HEK293 (cell line): ENCODE measurements around the gene PGS1.

Experiments used
- CTCF ChIA-PET: fragments of 350-600 bp; formaldehyde crosslinking; extraction: SDS; loops from one replicate; lab custom pipeline; 2021; ENCODE audit warnings: antibody characterized with exemption; lab: Yijun Ruan, JAX
- POLR2A ChIA-PET: fragments of 300-600 bp; formaldehyde crosslinking; extraction: SDS; loops from one replicate; lab custom pipeline; 2020; ENCODE audit warnings: antibody characterized with exemption, inconsistent platforms; lab: Yijun Ruan, JAX
- H3K27ac ChIP-seq: fragments of 200-500 bp; sonication (Bioruptor generic); 2 replicates; pipeline ENCODE4 v1.5.1; 2014; ENCODE audit warnings: low read depth, low read length, control low read depth, inconsistent platforms; ENCODE audit errors: extremely low read depth
- H3K36me3 ChIP-seq, 2 experiments: fragments of 200-500 bp in 1 of 2; sonication (Bioruptor generic) in 1 of 2; 1 replicate in 1 of 2; 2 replicates in 1 of 2; pipeline ENCODE4 v1.5.1; 2014 to 2017; ENCODE audit warnings: inconsistent platforms in 2 of 2, low read length in 2 of 2; ENCODE audit not compliant: control insufficient read depth in 2 of 2, insufficient read depth in 1 of 2
- H3K4me1 ChIP-seq: fragments of 200-500 bp; sonication (Bioruptor generic); 2 replicates; pipeline ENCODE4 v1.5.1; 2014; ENCODE audit warnings: mild to moderate bottlenecking, low read length, inconsistent platforms; ENCODE audit not compliant: control insufficient read depth, insufficient read depth
- H3K4me3 ChIP-seq: 2 replicates; pipeline ENCODE4 v1.5.1; 2011; ENCODE audit warnings: low read depth, mild to moderate bottlenecking, control low read depth, low read length, moderate library complexity
- H3K9me3 ChIP-seq: fragments of 200-500 bp; sonication (Bioruptor generic); 2 replicates; pipeline ENCODE4 v1.5.1; 2014; ENCODE audit warnings: low read depth, low read length, inconsistent platforms; ENCODE audit not compliant: control insufficient read depth, insufficient read depth
- KLF1 ChIP-seq: fragments of 450-650 bp; formaldehyde crosslinking; IDR thresholded peaks from 2 replicates; pipeline ENCODE4 v1.5.1; 2016; ENCODE audit warnings: missing biosample characterization, missing genetic modification characterization
- SP7 ChIP-seq: fragments of 450-650 bp; formaldehyde crosslinking; IDR thresholded peaks from 2 replicates; pipeline ENCODE4 v1.5.1; 2016; ENCODE audit warnings: missing biosample characterization, missing genetic modification characterization
- ZBTB20 ChIP-seq: fragments of 450-650 bp; formaldehyde crosslinking; IDR thresholded peaks from 2 replicates; pipeline ENCODE4 v1.5.1; 2016; ENCODE audit warnings: missing biosample characterization, missing genetic modification characterization
- ZBTB8A ChIP-seq: fragments of 450-650 bp; formaldehyde crosslinking; IDR thresholded peaks from 2 replicates; pipeline ENCODE4 v1.5.1; 2016; ENCODE audit warnings: missing biosample characterization, missing genetic modification characterization
- ZFHX2 ChIP-seq: fragments of 450-650 bp; formaldehyde crosslinking; conservative IDR thresholded peaks from 2 replicates; pipeline ENCODE4 v1.5.1; 2016; ENCODE audit warnings: missing biosample characterization, missing genetic modification characterization
- ZNF10 ChIP-seq: fragments of 450-650 bp; formaldehyde crosslinking; IDR thresholded peaks from 2 replicates; pipeline ENCODE4 v1.5.1; 2017; ENCODE audit warnings: missing biosample characterization, missing genetic modification characterization
- ZNF302 ChIP-seq: fragments of 450-650 bp; formaldehyde crosslinking; IDR thresholded peaks from 2 replicates; pipeline ENCODE4 v1.5.1; 2016; ENCODE audit warnings: missing biosample characterization, missing genetic modification characterization, low read depth
- ZNF426 ChIP-seq: fragments of 450-650 bp; formaldehyde crosslinking; IDR thresholded peaks from 2 replicates; pipeline ENCODE4 v1.5.1; 2017; ENCODE audit warnings: missing biosample characterization, missing genetic modification characterization, mild to moderate bottlenecking, inconsistent platforms, moderate library complexity
- ZNF560 ChIP-seq: fragments of 450-650 bp; formaldehyde crosslinking; IDR thresholded peaks from 2 replicates; pipeline ENCODE4 v1.5.1; 2017; ENCODE audit warnings: missing biosample characterization, missing genetic modification characterization, borderline replicate concordance
- TF ChIP-seq, protein P1 (sequence below): fragments of 450-650 bp; formaldehyde crosslinking; IDR thresholded peaks from 2 replicates; pipeline ENCODE4 v1.5.1; 2016; ENCODE audit warnings: missing biosample characterization, missing genetic modification characterization
- TF ChIP-seq, protein P2 (sequence below): fragments of 450-650 bp; formaldehyde crosslinking; IDR thresholded peaks from 2 replicates; pipeline ENCODE4 v1.5.1; 2016; ENCODE audit warnings: missing biosample characterization, missing genetic modification characterization
- TF ChIP-seq, protein P3 (sequence below): fragments of 450-650 bp; formaldehyde crosslinking; optimal IDR thresholded peaks from 2 replicates; pipeline ENCODE3; 2016; ENCODE audit warnings: missing biosample characterization, mild to moderate bottlenecking, missing genetic modification characterization

Gene PGS1

DNA sequence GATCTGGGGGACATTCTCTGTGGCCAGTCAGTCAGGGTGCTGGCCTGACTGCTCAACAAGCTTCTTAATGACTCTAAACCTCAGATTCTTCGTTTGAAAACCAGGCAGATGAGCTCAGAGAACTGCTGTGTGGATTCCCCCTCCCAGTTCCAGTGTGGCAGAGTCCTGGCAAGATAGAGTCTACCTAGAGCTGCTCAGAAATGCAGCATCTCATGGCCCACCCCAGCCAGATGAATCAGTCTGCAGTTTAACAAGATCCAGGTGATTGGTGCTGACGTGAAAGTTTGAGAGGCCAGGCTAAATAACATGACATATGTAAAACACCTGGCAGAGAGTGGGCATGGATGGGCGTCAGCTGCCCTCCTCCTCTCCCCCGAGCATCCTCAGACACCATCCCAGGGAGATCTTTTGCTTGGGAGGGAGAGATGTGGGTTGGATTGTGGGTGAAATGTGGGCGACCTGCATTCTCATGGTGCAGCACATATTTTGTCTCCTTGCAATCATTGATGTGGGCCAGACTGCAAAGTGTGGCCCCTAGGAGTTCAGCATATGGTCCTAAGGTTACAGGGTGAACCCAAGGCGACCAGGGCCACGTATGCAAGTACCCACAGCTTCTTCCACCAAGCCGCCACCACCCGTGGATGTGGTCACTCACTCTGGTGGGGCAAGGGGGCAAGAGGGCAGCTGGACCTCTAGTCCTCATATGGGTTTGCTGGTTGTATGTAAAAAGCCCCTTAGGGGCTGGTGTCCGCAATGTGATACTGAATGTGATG is 38.1 kb upstream of the PGS1 start (continued):
- TF ChIP-seq ZNF302 (tag by site-specific recombination) (no peak), ZFHX2 (tag by site-specific recombination) (peak; percentile 93)
- TF ChIP-seq, protein P1, sequence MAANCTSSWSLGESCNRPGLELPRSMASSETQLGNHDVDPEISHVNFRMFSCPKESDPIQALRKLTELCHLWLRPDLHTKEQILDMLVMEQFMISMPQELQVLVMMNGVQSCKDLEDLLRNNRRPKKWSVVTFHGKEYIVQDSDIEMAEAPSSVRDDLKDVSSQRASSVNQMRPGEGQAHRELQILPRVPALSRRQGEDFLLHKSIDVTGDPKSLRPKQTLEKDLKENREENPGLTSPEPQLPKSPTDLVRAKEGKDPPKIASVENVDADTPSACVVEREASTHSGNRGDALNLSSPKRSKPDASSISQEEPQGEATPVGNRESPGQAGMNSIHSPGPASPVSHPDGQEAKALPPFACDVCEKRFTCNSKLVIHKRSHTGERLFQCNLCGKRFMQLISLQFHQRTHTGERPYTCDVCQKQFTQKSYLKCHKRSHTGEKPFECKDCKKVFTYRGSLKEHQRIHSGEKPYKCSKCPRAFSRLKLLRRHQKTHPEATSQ (tag by site-specific recombination) = no peak
- TF ChIP-seq, protein P2, sequence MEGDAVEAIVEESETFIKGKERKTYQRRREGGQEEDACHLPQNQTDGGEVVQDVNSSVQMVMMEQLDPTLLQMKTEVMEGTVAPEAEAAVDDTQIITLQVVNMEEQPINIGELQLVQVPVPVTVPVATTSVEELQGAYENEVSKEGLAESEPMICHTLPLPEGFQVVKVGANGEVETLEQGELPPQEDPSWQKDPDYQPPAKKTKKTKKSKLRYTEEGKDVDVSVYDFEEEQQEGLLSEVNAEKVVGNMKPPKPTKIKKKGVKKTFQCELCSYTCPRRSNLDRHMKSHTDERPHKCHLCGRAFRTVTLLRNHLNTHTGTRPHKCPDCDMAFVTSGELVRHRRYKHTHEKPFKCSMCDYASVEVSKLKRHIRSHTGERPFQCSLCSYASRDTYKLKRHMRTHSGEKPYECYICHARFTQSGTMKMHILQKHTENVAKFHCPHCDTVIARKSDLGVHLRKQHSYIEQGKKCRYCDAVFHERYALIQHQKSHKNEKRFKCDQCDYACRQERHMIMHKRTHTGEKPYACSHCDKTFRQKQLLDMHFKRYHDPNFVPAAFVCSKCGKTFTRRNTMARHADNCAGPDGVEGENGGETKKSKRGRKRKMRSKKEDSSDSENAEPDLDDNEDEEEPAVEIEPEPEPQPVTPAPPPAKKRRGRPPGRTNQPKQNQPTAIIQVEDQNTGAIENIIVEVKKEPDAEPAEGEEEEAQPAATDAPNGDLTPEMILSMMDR (tag by site-specific recombination) = no peak

DNA sequence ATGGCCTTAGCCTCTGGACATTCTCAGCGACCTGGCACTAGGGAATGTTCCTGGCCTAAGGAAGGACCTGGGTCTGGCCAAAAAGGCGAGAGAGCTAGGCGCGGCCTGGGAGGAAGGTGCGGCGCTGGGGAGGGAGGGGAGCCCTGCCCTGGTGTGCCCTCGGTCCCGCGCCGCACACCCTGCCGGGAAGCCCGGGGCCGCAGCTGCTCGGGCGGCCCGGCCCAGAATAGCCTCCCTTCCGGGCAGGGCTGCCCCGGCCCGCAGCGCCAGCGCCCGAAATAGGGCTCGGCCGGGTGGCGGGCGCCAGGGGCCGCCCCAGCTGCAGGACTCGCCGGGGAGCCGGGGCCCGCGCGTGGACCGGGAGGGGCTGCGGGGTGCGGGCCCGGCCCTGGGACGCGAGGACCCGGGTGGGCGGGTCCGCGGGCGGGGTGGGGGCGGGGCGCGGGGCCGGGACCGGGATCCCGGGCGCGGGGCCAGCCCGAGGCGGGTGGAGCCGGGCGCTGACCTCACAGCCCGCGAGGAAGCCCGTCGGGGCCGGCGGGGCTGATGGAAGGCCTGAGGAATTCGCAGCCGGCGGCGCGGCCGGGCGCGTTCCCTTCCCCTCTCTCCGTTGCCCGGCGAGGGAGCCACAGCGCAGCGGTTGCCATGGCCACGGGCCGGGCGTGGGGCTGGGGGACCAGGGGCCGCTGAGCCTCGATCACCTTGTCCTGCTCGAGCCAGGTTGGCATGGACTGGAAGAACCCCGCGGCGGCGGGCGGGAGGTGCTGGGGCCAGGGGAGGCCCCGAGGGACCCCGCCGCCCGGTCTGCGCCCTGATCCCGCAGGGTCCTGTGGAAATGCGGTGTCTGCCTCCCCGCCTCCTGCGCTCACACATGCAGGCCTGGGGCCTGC is 36.6 kb upstream of the PGS1 start:
- POLR2A ChIA-PET = interaction anchor here (1.0 to 1.2 kb wide), 2 partner anchors 18 to 25 kb away, joined by 4 to 10 read pairs; partner anchors contain the start of gene SOCS3
- H3K4me1 ChIP-seq = peaks cover 6% of the 10 kb centered on the region; the same call in 1 of the 2 replicates
- TF ChIP-seq ZBTB8A (tag by site-specific recombination) = peak; percentile 68
- TF ChIP-seq ZNF560 (tag by site-specific recombination) = peak; percentile 60; the same call in 1 of the 2 replicates
- TF ChIP-seq, protein P3, sequence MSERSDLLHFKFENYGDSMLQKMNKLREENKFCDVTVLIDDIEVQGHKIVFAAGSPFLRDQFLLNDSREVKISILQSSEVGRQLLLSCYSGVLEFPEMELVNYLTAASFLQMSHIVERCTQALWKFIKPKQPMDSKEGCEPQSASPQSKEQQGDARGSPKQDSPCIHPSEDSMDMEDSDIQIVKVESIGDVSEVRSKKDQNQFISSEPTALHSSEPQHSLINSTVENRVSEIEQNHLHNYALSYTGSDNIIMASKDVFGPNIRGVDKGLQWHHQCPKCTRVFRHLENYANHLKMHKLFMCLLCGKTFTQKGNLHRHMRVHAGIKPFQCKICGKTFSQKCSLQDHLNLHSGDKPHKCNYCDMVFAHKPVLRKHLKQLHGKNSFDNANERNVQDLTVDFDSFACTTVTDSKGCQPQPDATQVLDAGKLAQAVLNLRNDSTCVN = peak; percentile 36
- peak; percentile 12; the same call in 1 of the 2 replicates for TF ChIP-seq ZBTB20
- no peak for TF ChIP-seq ZNF10 (tag by site-specific recombination)
- peak; percentile 40; the same call in 1 of the 2 replicates for TF ChIP-seq KLF1 (tag by site-specific recombination)
- no peaks in the 10 kb centered on the region for H3K36me3 ChIP-seq
- no peak overlapping the region; the same call in 1 of the 2 replicates for H3K27ac ChIP-seq
- CTCF ChIA-PET = interaction anchor here (0.6 to 2.7 kb wide), 3 partner anchors 19 to 81 kb away, joined by 3 to 10 read pairs (median 9); no protein-coding TSS in a partner anchor
- H3K4me3 ChIP-seq = peak overlapping the region; percentile 14
- H3K9me3 ChIP-seq = no peaks in the 10 kb centered on the region

DNA sequence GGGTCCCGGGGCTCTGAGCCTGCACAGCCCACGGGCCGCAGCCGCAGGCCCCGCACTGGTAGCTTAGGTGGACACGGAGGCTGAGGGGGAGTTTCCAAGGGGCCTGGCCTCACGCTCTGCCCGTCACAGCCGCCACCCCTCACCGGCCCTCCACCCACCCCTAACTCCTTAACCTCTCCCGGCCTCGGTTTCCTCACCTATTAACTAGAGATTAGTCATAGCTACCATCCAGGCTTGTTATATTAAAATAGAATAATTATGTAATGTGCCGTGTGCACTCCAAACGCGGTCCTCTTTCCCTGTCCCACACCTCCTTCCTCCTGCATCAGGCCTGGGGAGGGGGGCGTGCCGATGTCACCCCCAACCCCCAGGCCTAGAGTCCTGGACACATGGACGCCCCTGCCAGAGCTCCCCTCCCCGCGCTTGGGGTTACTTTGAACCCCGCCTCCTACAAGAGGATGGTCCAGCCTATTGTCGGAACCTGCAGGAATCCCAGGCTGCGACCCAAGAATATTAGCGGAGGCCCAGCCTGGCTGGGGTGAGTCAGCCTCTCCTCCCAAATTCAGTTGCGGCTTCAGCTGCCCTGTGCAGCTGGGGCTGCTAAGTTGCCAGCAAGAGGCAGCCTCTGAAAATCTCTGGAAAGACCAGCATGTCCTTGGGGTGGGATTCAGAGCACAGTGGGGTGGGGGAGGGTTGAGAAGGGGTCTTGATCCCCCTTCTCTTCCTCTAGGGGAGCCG is 35.8 kb upstream of the PGS1 start:
- Histone ChIP-seq H3K4me1 (peaks cover 6% of the 10 kb centered on the region; the same call in 1 of the 2 replicates), H3K4me3 (no peak overlapping the region), H3K36me3 (no peaks in the 10 kb centered on the region), H3K9me3 (no peaks in the 10 kb centered on the region), H3K27ac (no peak overlapping the region; the same call in 1 of the 2 replicates)
- ChIA-PET CTCF (interaction anchor here (0.6 to 2.7 kb wide), 2 partner anchors 18 to 81 kb away, joined by 3 to 9 read pairs; no protein-coding TSS in a partner anchor), POLR2A (interaction anchor here (1.0 to 1.2 kb wide), 2 partner anchors 17 to 26 kb away, joined by 4 to 10 read pairs; partner anchors contain the start of gene SOCS3)
- TF ChIP-seq SP7 (tag by site-specific recombination) (0 out of 2 replicates have a peak, but pooled peaks have one; percentile 34), ZFHX2 (tag by site-specific recombination) (0 out of 2 replicates have a peak, but pooled peaks have one; percentile 9), ZNF426 (tag by site-specific recombination) (no peak)
